Measurements from ENCODE around the gene ELP5.

DNA sequence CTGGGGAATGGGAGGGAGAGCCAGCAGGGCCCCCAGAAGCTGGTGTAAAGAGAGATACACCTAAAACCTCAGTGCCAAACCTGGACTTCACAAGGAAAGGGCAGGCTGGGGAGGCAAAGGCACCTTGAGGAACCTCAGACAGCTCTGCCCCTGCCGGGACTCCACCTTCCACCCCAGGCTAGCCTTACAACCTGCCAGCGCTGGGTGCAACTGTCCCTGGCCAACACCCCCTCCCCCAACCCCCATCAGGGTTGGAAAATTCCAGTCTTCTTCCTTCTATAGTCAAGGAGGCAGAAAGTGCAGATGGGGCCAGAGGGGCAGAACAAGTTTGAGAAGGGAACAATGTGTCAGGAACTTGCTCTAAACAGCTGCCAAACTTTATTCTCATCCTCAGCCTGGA is 40.2 kb downstream of the ELP5 start:
- TF ChIP-seq, protein P1, sequence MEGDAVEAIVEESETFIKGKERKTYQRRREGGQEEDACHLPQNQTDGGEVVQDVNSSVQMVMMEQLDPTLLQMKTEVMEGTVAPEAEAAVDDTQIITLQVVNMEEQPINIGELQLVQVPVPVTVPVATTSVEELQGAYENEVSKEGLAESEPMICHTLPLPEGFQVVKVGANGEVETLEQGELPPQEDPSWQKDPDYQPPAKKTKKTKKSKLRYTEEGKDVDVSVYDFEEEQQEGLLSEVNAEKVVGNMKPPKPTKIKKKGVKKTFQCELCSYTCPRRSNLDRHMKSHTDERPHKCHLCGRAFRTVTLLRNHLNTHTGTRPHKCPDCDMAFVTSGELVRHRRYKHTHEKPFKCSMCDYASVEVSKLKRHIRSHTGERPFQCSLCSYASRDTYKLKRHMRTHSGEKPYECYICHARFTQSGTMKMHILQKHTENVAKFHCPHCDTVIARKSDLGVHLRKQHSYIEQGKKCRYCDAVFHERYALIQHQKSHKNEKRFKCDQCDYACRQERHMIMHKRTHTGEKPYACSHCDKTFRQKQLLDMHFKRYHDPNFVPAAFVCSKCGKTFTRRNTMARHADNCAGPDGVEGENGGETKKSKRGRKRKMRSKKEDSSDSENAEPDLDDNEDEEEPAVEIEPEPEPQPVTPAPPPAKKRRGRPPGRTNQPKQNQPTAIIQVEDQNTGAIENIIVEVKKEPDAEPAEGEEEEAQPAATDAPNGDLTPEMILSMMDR (IDR thresholded peaks at IDR 0.05) = no peak
- TF ChIP-seq POLR2A (IDR thresholded peaks at IDR 0.05) = no peak
